ENCODE results near the gene RNF34. TPM values are rescaled to one million over a fixed set of nuclear protein-coding genes. Genes with fewer than 3 reads are reported as not detected.

The RNF34 gene
- total RNA-seq, 2 experiments from 2014 or later = 85.4 to 145 TPM

GRCh38 chr12:121404734-121405133 lies 4.8 kb downstream of the RNF34 start:
- ChIA-PET POLR2A (interaction anchor here (0.6 to 3.5 kb wide), 7 partner anchors 9 to 1663 kb away, joined by 3 to 14 read pairs (median 4); no protein-coding TSS in a partner anchor), CTCF (ENCODE audit: unreplicated experiment) (no interaction called here)
- no peak overlapping the region for H3K4me2 ChIP-seq (ENCODE audit: low read length)
- intact Hi-C loops (cut with micrococcal nuclease; ENCODE audit: unreplicated experiment) = loop anchor here (1.0 kb wide), 1 partner anchor 12 kb away; no protein-coding TSS in a partner anchor
- no peak overlapping the region for H3K27ac ChIP-seq (ENCODE audit: low read depth, low read length, poor library complexity, severe bottlenecking)
- H3K79me2 ChIP-seq (ENCODE audit: insufficient read depth, low read depth, low read length) = peaks cover 73% of the 10 kb centered on the region
- no peak overlapping the region for H2AFZ ChIP-seq (ENCODE audit: low read length)
- no TSS peak for BruUV-seq (replicated peaks)
- H3K4me1 ChIP-seq (ENCODE audit: insufficient read depth, low read length, poor library complexity, severe bottlenecking) = peaks cover 16% of the 10 kb centered on the region
- TF ChIP-seq, protein P1, sequence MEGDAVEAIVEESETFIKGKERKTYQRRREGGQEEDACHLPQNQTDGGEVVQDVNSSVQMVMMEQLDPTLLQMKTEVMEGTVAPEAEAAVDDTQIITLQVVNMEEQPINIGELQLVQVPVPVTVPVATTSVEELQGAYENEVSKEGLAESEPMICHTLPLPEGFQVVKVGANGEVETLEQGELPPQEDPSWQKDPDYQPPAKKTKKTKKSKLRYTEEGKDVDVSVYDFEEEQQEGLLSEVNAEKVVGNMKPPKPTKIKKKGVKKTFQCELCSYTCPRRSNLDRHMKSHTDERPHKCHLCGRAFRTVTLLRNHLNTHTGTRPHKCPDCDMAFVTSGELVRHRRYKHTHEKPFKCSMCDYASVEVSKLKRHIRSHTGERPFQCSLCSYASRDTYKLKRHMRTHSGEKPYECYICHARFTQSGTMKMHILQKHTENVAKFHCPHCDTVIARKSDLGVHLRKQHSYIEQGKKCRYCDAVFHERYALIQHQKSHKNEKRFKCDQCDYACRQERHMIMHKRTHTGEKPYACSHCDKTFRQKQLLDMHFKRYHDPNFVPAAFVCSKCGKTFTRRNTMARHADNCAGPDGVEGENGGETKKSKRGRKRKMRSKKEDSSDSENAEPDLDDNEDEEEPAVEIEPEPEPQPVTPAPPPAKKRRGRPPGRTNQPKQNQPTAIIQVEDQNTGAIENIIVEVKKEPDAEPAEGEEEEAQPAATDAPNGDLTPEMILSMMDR (conservative IDR thresholded peaks at IDR 0.05; ENCODE audit: low read length) = no peak
- no peak for TF ChIP-seq EZH2phosphoT487 (IDR thresholded peaks at IDR 0.05; ENCODE audit: borderline replicate concordance, low read depth, low read length)
- no peaks in the 10 kb centered on the region for H3K9me2 ChIP-seq (ENCODE audit: insufficient read depth, low read length)
- peak; percentile 48 for DNase-seq (ENCODE audit: low spot score)
- H4K20me1 ChIP-seq (ENCODE audit: insufficient read depth, low read length) = peaks cover 11% of the 10 kb centered on the region; the same call in 1 of the 2 replicates
- no peaks in the 10 kb centered on the region for H3K9me3 ChIP-seq (ENCODE audit: low read length)
- H3K4me3 ChIP-seq (ENCODE audit: low read depth, low read length, poor library complexity, severe bottlenecking) = no peak overlapping the region
- peaks cover 67% of the 10 kb centered on the region for H3K36me3 ChIP-seq (ENCODE audit: insufficient read depth, low read length)

DNA sequence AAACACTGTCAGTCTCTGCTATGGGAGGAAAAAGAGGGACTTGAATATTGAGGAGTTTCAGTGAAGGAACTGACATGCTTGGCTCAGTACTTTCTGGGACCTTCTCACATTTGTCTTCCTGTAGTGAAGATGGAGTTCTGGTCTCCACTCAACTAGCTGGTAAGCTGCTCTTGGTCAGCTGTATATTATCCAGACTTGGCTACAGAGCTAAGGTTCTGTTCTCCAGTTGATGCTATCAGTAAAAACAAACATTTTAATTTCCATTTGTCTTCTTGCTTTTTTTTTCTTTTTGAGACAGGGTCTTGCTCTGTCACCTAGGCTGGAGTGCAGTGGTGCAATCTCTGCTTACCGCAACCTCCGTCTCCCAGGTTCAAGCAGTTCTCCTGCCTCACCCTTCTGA lies 5.3 kb downstream of the RNF34 start:
- intact Hi-C loops (cut with micrococcal nuclease; ENCODE audit: unreplicated experiment) = loop anchor here (1.0 kb wide), 1 partner anchor 11 kb away; no protein-coding TSS in a partner anchor
- CTCF ChIA-PET (ENCODE audit: unreplicated experiment) = no interaction called here
- H2AFZ ChIP-seq (ENCODE audit: low read length) = no peak overlapping the region
- H3K4me2 ChIP-seq (ENCODE audit: low read length) = no peak overlapping the region
- no peaks in the 10 kb centered on the region for H3K9me2 ChIP-seq (ENCODE audit: insufficient read depth, low read length)
- H3K4me3 ChIP-seq (ENCODE audit: low read depth, low read length, poor library complexity, severe bottlenecking) = no peak overlapping the region
- no peaks in the 10 kb centered on the region for H3K9me3 ChIP-seq (ENCODE audit: low read length)
- no peak overlapping the region for H3K27ac ChIP-seq (ENCODE audit: low read depth, low read length, poor library complexity, severe bottlenecking)
- peaks cover 16% of the 10 kb centered on the region for H3K4me1 ChIP-seq (ENCODE audit: insufficient read depth, low read length, poor library complexity, severe bottlenecking)
- peaks cover 11% of the 10 kb centered on the region; the same call in 1 of the 2 replicates for H4K20me1 ChIP-seq (ENCODE audit: insufficient read depth, low read length)
- peaks cover 67% of the 10 kb centered on the region for H3K36me3 ChIP-seq (ENCODE audit: insufficient read depth, low read length)
- no peak for DNase-seq (ENCODE audit: low spot score)
- BruUV-seq (replicated peaks) = no TSS peak
- TF ChIP-seq, protein P1 (conservative IDR thresholded peaks at IDR 0.05; ENCODE audit: low read length) = no peak
- no peak for TF ChIP-seq EZH2phosphoT487 (IDR thresholded peaks at IDR 0.05; ENCODE audit: borderline replicate concordance, low read depth, low read length)
- H3K79me2 ChIP-seq (ENCODE audit: insufficient read depth, low read depth, low read length) = peaks cover 72% of the 10 kb centered on the region
- POLR2A ChIA-PET = interaction anchor here (1.0 to 3.5 kb wide), 3 partner anchors 11 to 54 kb away, joined by 3 to 14 read pairs (median 5); no protein-coding TSS in a partner anchor

GRCh38 chr12:121413917-121414316 lies 14.0 kb downstream of the RNF34 start:
- no peaks in the 10 kb centered on the region for H3K4me1 ChIP-seq (ENCODE audit: insufficient read depth, low read length, poor library complexity, severe bottlenecking)
- ChIA-PET POLR2A (interaction anchor here (0.6 to 1.0 kb wide), 5 partner anchors 9 to 191 kb away, joined by 3 to 8 read pairs (median 3); no protein-coding TSS in a partner anchor), CTCF (ENCODE audit: unreplicated experiment) (no interaction called here)
- H3K9me2 ChIP-seq (ENCODE audit: insufficient read depth, low read length) = no peaks in the 10 kb centered on the region
- no peak overlapping the region for H2AFZ ChIP-seq (ENCODE audit: low read length)
- DNase-seq (ENCODE audit: low spot score) = no peak
- H3K36me3 ChIP-seq (ENCODE audit: insufficient read depth, low read length) = peaks cover 66% of the 10 kb centered on the region
- no peak overlapping the region for H3K27ac ChIP-seq (ENCODE audit: low read depth, low read length, poor library complexity, severe bottlenecking)
- intact Hi-C loops (cut with micrococcal nuclease; ENCODE audit: unreplicated experiment) = no loop called here
- BruUV-seq (replicated peaks) = no TSS peak
- H3K4me2 ChIP-seq (ENCODE audit: low read length) = no peak overlapping the region
- no peaks in the 10 kb centered on the region for H3K9me3 ChIP-seq (ENCODE audit: low read length)
- no peak overlapping the region for H3K4me3 ChIP-seq (ENCODE audit: low read depth, low read length, poor library complexity, severe bottlenecking)
- H3K79me2 ChIP-seq (ENCODE audit: insufficient read depth, low read depth, low read length) = peaks cover 27% of the 10 kb centered on the region; the same call in 1 of the 2 replicates
- H4K20me1 ChIP-seq (ENCODE audit: insufficient read depth, low read length) = no peaks in the 10 kb centered on the region
- no peak for TF ChIP-seq EZH2phosphoT487 (IDR thresholded peaks at IDR 0.05; ENCODE audit: borderline replicate concordance, low read depth, low read length)
- TF ChIP-seq, protein P1 (conservative IDR thresholded peaks at IDR 0.05; ENCODE audit: low read length) = no peak

Measured in OCI-LY7 (cell line).